GM21526 (cell line): ENCODE measurements around the gene MASP1.

Experiments
- ATAC-seq: cut with Tn5 transposase; IDR thresholded peaks from one replicate; pipeline ENCODE4 v1.9.1; 2021; ENCODE audit warnings: moderate library complexity; ENCODE audit not compliant: unreplicated experiment, low FRiP score

The MASP1 gene, protein sequence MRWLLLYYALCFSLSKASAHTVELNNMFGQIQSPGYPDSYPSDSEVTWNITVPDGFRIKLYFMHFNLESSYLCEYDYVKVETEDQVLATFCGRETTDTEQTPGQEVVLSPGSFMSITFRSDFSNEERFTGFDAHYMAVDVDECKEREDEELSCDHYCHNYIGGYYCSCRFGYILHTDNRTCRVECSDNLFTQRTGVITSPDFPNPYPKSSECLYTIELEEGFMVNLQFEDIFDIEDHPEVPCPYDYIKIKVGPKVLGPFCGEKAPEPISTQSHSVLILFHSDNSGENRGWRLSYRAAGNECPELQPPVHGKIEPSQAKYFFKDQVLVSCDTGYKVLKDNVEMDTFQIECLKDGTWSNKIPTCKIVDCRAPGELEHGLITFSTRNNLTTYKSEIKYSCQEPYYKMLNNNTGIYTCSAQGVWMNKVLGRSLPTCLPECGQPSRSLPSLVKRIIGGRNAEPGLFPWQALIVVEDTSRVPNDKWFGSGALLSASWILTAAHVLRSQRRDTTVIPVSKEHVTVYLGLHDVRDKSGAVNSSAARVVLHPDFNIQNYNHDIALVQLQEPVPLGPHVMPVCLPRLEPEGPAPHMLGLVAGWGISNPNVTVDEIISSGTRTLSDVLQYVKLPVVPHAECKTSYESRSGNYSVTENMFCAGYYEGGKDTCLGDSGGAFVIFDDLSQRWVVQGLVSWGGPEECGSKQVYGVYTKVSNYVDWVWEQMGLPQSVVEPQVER

DNA sequence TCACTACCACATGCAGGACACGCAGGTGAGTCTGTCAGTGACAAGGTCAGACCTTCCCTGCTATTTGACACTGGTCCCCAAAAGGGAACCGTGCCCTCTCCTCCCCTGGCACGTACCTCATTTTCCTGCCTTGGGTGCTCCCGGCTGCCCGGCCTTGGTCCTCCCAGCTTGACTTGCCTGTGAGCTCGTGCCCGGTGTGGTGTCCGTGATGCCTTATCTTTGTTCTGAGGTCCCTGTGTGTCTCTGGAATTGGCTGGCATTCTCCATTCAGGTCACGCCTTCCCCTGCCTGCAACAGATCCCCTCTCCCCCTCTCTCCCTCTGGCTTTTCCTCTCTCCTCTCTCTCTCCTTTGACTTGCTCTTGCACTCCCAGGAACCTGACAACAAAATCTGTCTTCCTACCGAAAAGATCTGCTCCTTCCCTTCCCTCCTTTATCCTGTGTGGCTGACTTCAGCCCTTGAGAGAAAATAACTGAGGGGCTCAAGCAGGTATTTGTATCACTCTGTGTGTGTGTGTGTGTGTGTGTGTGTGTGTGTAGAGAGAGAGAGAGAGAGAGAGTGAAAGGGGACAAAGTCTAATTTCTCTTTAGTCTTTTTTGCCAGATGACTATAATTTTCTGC, at the start of gene MASP1:
Gene MASP1 (minus strand): TSS at position 226 of the 621 bp plus-strand sequence. CDS start 105 bp downstream, at position 121.
- no peak for ATAC-seq

DNA sequence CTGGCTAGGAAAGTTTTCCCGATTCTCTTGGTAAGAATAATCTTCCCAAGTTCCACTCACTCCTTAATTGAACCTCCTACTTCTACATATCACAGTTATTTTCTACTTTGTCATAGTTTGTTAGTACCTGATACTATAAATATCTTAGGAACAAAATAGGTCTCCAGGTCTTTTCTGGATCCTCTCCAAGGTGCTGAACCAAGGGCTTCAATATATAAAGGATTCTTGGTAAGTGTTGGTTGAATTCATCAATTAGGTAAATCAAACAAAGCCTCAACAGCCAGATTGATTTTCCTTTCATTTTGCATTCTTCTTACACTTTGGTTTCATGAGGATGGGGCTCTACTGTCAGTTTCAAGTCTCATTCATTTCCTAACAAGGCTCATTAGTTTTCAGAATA, 49.0 kb upstream of the MASP1 start:
- no peak for ATAC-seq

DNA sequence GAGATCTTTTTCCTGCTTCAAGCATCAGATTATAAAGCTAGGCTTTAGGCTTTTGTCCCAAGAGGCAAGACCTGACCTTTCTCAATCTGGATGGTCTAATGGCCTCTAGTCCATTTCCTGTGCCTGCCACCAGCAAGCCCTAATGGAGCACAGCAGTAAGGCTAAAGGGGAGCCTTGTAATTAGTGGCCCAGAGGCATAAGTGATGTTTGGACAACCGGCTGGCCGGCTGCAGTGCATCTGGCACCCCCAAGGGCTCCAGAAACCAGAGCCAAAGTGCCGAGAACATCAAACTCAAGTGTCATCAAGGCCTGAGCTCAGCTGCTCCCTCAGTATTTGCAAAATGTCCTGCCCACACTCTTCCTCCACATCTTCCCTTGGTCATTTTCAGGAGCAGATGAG, 44.8 kb upstream of the MASP1 start:
- ATAC-seq = no peak

DNA sequence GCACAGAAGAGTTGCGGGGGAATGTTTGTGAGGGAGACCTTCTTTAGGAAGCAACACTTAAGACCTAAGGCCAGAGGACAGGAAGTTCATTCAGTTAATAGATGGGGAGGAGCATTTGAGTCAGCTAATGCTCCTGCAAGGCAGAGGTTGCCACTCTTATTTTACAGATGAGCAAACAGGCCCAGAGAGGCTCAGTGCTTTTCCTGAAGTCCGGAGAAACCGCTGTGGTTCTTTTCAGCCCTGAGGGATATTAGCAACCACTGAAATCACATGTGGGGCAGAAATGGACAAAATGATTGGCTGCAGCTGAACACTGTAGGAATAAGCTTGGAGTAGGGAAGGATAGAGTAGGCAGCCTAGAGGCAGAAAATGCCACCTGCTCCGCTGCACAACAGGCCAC, 43.4 kb upstream of the MASP1 start:
- no peak for ATAC-seq

DNA sequence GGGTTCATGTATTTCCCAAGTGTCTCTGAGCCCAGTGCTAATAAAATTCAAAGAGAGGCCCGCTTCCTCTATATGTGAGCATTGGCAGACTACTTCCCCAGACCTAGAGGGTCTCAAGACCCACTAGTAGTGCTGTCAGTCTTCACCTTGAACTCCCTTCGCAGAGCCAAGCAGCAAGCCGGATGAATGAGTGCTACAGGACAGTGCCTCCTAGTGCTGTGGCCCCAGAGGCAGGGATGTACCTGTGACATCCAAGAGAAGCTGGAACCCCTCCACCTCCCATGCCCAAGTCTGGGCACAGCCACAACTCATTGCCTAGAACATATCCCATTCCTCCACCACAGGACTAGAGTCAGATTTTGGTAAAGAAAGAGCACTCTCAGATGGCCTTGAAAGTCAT, 37.2 kb upstream of the MASP1 start:
- no peak for ATAC-seq

DNA sequence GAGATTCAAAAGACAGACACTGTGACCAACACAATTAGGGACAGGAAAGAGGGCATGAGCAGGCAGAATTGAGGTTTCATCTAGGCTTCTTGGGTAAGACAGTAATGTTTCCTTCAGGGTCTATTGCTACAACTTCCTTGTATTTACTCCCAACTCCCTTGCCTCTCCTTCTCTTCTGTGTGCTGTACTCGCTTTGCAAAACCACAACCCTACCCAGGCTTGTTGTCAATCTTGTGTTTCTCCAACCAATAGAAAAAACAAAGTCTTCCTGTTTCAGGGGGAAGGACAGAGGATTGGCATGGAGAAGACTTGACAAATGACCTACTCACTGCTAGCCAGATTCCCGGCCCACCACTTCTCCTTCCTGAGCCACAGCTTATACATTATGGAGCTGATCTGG, 36.3 kb upstream of the MASP1 start:
- no peak for ATAC-seq

DNA sequence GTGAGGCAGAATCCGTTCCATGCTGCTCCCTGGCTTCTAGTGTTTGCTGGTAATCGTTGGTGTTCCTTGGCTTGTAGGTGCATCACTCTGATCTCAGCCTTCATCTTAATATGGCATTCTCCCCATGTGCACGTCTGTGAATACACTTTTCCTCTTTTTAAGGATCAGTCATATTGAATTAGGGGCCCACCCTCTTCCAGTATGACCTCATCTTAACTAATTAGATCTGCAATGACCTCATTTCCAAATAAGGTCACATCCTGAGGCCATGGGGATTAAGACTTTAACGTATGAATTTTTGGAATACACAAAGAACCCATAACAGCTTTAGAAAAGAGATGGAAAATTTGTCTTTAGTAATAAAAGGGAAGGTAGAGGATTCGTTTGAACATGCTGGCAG, 34.1 kb upstream of the MASP1 start:
- no peak for ATAC-seq

DNA sequence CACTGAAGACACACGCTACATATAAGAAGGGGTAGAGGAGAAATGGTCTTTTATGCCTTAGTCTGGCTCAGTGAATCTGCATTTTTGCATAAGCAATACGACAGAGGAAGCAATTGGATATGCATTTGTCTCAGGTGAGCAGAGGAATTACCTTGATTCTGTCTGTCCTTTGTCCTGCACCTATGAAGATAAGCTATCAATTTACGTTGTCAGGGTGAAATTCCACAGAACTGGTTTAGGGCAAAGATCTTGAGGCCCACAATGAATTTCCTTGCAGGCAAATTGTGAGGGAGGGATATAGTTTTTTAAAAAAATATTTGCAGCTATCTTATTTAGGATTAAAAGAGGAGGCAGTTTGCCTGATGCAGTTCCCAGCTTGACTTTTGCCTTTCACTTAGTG, 31.6 kb upstream of the MASP1 start:
- no peak for ATAC-seq

DNA sequence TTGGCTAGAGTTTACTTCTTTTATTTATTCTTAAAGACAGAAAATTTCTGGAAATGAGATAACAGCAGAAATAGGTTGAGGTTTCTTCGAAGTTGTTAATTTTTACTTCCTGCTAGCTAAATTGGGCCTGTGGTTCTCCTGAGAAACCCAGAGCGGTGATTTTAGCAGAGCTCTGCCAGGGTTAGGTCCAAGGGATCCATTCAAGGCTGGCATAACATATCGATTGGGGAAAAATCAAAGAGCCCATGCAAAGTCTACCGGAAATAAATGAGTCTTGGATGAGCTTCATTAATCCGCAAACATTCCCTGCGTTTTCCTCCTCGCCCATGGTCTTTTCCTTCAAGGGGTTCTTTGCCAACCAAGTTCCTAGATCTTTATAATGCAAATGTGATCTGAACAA, 30.8 kb upstream of the MASP1 start:
- ATAC-seq = no peak

DNA sequence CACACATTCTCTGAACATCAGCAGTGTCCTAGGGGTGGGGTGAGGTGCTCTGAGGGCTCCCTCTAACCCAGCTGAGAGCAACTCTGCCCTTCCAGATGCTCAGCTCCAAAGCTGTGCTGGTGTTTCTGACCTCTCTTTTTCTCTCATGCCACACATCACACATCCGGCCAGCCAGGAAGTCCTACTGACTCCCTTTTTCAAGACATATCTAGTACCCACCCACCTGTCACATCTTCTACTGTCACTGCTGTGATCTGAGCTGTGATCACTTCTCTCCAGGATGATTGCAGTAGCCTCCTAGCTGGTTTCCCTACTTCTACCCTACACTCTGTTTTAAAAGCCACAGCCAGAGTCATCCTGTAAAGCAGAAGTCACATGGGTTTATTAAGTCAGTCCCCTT, 30.2 kb upstream of the MASP1 start:
- ATAC-seq = no peak

DNA sequence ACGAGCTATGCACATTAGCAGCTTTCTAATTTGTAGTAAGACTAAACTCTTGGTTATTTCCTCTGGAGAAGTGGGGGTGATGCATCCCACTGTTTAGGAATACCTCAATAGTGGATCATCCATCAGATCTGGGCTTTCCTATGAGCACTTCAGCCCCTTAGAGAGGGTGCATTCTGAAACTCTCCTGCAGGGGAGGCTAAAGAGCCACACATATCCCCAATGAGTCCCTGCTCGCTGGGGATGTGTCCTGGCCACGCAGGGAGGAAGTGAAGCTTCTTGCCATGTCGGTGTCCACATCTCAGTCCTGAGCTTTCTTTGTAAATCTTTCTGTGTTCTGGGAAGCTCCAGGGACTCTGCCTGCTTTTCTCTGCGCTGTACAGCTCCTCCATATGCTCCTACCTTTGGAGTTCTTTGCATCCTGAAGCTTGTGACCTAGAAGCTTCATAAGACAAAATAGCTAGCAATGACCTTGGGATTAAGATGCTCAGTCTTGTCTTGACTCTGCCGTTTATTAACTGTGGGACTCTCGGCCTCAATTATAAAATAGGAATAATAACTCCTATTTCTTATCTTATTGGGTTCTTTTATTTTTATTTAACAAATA, 28.3 kb upstream of the MASP1 start:
- ATAC-seq = no peak

DNA sequence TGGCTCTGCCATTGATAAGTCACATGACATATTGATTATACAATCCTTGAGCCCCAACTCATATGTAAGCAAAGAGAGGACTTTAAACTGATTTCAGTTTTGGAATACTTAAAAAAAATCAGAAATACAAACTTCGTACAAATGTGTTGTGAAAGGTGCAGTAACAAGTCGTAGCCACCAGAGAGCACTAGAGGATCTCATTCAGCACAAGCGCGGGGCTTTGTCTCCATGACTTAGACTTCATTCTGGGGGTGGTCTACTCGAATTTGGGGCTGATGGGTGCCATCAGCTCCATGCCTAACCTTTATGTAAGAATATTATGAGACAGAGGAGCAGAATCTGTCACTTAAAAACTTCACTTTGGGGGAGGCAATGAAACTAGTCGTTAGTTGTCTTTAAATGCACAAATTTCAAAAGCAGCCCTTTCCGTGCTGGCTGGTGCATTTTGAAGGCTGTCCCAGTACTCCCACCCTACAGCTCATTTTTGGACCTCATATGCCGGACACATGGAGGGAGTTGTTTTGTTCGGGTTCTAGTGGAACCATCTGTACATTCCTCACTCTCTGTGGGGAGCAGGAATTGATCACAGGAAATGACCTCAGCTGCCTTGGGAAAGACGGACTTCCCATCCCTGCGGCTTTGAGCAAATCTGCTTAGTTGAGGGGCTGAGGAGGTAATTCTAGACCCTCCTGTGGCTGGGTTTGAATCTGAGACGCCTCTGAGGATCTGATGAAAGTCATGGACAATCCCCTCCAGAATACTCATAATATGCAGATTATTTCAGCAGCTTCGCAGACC, 27.5 kb upstream of the MASP1 start:
- no peak for ATAC-seq

DNA sequence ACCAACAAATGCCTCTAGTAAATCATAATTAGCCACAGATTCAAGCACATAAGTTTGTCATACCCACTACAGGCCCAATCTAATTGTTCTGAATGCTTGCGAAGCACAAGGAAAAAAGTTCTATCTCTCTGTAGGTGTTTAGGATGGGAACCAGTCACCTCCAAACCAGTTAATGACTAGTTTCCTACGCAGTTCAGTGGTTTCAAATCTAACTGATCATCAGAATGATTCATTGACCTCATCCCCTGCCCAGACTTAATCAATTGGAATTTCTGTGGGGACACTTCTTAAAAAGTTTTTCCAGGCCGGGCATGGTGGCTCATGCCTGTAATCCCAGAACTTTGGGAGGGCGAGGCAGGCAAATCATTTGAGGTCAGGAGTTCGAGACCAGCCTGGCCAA, 24.3 kb upstream of the MASP1 start:
- ATAC-seq = no peak

DNA sequence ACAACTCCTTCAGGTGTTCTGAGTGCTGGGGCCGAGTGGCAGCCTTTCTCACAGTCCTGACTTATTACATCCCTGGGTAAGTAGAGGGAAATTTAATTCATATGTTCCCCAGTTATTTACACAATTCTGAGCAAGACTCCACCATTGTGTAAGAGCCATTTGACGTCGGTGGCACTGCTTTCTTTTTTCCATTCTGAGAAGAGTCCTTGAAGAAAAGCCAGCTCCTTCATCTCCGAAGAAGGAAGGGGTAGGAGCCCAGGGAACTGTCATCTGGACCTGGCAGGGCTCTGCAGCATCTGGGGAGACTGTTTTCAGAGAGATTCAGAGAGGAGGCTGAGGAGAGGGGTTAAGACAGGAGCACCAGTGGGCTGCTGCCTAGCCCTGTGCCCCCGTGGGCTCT, 22.6 kb upstream of the MASP1 start:
- no peak for ATAC-seq

DNA sequence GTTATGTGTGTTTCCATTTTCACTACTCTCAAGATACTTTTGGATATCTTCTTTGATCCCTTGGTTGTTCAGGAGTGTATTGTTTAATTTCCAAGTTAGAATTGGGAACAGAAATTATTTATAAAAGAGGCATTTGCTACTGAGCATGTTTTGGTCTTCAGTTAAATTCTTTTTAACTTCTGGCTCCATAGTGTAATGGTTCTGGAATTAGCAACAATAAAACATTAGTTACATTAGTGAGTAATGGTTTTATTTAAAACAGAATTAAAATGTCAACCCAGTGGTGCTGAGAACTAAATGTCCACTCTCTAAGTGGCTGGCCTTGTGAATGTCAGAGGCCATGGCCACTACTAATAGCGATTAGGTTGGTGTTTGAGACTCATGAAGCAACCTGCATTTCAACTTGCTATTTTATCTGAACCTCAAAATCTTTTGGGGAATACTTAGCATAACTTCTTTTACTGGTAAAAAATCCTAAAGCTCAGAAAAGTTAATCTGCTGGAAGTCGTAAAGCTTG, 19.5 kb upstream of the MASP1 start:
- ATAC-seq = no peak

DNA sequence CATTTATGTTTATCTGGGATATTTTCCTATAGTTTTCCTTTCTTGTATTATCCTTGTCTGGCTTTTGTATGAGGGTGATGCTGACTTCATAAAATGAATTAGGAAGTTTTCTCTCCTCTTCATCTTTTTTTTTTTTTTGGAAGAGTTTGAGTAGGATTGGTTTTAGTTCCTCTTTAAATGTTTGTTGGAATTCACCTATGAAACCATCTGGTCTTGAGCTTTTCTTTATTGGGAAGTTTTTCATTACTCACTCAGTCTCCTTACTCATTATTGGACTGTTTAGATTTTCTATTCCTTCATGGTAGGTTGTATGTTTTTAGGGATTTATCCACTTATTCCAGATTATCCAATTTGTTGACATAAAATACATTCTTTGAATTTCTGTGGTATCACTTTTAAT, 18.7 kb upstream of the MASP1 start:
- ATAC-seq = no peak

DNA sequence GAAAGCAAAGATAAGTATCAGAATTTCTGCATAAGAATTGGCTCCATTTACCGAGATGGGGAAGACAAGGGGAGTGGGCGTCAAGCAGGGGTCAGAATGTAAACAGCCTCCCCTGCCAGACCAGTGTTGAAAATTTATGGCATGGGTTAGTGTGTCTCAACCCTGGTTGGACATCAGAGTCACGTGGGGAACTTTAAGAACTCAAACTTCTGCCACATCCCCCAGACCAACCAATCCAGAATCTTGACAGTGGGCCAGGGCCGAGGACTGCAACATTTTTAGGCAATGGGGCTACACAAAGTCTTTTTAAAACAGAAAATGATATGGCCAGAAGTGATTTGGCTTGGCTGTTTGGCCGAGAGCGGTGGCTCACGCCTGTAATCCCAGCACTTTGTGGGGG, 14.3 kb upstream of the MASP1 start:
- ATAC-seq = no peak

DNA sequence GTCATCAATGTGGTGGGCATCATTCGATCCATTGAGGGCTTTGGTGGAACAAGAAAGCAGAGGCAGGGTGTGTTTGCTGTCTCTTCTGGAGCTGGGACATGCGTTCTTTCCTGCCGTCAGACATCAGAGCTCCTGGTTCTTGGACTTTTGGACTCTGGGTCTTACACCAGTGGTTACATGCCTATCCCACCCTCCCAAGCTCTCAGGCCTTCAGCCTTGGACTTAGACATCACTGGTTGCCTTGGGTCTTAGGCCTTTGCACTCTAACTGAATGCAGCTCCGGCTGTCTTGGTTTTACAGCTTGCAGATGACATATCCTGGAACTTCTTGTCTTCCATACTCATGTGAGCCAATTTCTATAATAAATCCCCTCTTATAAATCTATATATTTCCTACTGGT, 8.1 kb upstream of the MASP1 start:
- ATAC-seq = no peak

DNA sequence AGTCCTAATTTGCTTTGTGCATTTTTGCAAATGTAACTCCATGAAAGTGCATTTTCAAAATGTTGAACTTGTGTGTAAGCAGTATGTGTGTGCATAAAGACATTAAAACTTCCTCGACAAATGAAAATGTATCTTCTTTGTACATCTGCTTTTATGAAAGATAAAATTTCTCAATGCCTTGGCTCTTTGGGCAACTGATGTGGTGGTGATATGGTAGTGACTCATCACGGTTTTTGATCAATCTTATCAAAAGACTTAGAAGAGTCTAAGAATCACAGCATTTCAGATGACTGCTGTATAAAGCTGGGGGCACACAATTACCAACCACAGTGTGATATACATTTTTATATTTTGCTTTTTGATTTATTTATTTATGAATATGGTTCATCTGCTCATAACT, 5.4 kb upstream of the MASP1 start:
- ATAC-seq = no peak

DNA sequence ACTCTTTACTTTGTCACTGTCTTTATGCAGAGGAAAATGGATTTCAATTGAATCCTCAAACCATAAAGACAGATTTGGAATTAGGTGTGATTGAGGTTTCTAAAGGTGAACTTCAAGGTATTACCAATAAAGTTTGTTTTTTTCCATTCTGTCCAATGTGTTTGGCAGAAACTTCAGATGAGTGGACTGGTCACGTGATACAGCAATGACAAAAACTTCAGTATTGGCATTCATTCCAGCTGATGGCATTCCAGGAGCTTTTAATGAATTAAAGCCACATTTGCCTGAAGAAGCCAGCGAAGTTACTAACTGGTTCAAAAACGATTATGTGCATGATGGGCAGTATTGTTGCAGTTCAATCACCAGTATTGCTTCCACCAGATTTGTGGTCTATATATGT, 4.5 kb upstream of the MASP1 start:
- no peak for ATAC-seq
